Endothelial cell of umbilical vein (primary cell): ENCODE data around the gene OTOGL. TPM values are rescaled to one million over a fixed set of nuclear protein-coding genes. Genes with fewer than 3 reads are reported as not detected.

ENCODE experiments used
- BruUV-seq: library from RNA; stranded (reverse); fragments of 400-500 nt; replicated peaks from 2 replicates; lab custom pipeline; 2021; lab: Mats Ljungman, UMichigan
- CTCF ChIA-PET: fragments of 300-600, 350-600 bp; sonication (Branson Sonifier 250); formaldehyde crosslinking; loops from one replicate; lab custom pipeline; 2021; ENCODE audit warnings: antibody characterized with exemption, inconsistent platforms; lab: Charles Lee
- POLR2A ChIA-PET: fragments of 300-600, 350-600 bp; sonication (Branson Sonifier 250); formaldehyde crosslinking; loops from one replicate; lab custom pipeline; 2021; ENCODE audit warnings: antibody characterized with exemption, inconsistent platforms; lab: Charles Lee
- DNase-seq: peaks from one replicate; pipeline ENCODE4 v3.0.0-alpha.2; 2011; ENCODE audit warnings: low read depth, low spot score
- FAIRE-seq: peaks from 2 replicates; lab custom pipeline; 2011; peaks lifted over from hg19 to GRCh38; lab: Jason Lieb, UNC
- H2AFZ ChIP-seq: 2 replicates; pipeline ENCODE4 v1.6.0; 2012; ENCODE audit warnings: low read depth, low read length, control low read depth, inconsistent platforms
- H3K27ac ChIP-seq: 2 replicates; pipeline ENCODE4 v1.5.1; 2011; ENCODE audit warnings: low read depth, mild to moderate bottlenecking, control low read depth, low read length, moderate library complexity; ENCODE audit not compliant: insufficient read depth
- H3K27me3 ChIP-seq, 2 experiments: 2 replicates each; pipeline versions ENCODE4 v1.6.0 to v1.6.1; 2011; ENCODE audit warnings: low read length in 2 of 2, mixed read lengths in 1 of 2; ENCODE audit not compliant: control insufficient read depth in 2 of 2, insufficient read depth in 2 of 2
- H3K36me3 ChIP-seq, 2 experiments: 2 replicates in 1 of 2; 3 replicates in 1 of 2; pipeline ENCODE4 v1.5.1; 2011; ENCODE audit warnings: low read length in 2 of 2, mild to moderate bottlenecking in 1 of 2, moderate library complexity in 1 of 2; ENCODE audit not compliant: control insufficient read depth in 2 of 2, insufficient read depth in 2 of 2; ENCODE audit errors: extremely low read depth in 1 of 2
- H3K4me1 ChIP-seq: 3 replicates; pipeline ENCODE4 v1.5.1; 2011; ENCODE audit warnings: mild to moderate bottlenecking, low read length; ENCODE audit not compliant: control insufficient read depth, insufficient read depth; ENCODE audit errors: extremely low read depth
- H3K4me2 ChIP-seq: 2 replicates; pipeline ENCODE4 v1.6.1; 2011; ENCODE audit warnings: low read length, control low read depth, mixed read lengths; ENCODE audit not compliant: insufficient read depth
- H3K4me3 ChIP-seq, 3 experiments: fragments of 200-600 bp in 1 of 3; sonication (generic), shearing (Covaris generic) in 1 of 3; replicated peaks in 1 of 3; 2 replicates each; pipeline ENCODE4 v1.5.1; 2011 to 2016; ENCODE audit warnings: control low read depth in 3 of 3, low read length in 3 of 3, mild to moderate bottlenecking in 2 of 3, inconsistent platforms in 1 of 3, low read depth in 1 of 3, moderate library complexity in 1 of 3; ENCODE audit not compliant: insufficient read depth in 1 of 3
- H3K79me2 ChIP-seq: 2 replicates; pipeline ENCODE4 v1.6.0; 2012; ENCODE audit warnings: low read length, inconsistent platforms; ENCODE audit not compliant: control insufficient read depth, insufficient read depth
- H3K9ac ChIP-seq: replicated peaks from 2 replicates; pipeline ENCODE3; 2011; ENCODE audit warnings: low read length, control low read depth; ENCODE audit not compliant: insufficient read depth; ENCODE audit errors: extremely low read depth
- H3K9me1 ChIP-seq: replicated peaks from 3 replicates; pipeline ENCODE4 v1.6.0; 2011; ENCODE audit warnings: mild to moderate bottlenecking, low read length; ENCODE audit not compliant: control insufficient read depth, insufficient read depth; ENCODE audit errors: extremely low read depth
- H3K9me3 ChIP-seq: replicated peaks from 2 replicates; pipeline ENCODE4 v1.5.1; 2012; ENCODE audit warnings: low read length, inconsistent platforms; ENCODE audit not compliant: control insufficient read depth, insufficient read depth
- H4K20me1 ChIP-seq: replicated peaks from 2 replicates; pipeline ENCODE3; 2011; ENCODE audit warnings: mild to moderate bottlenecking, low read length; ENCODE audit not compliant: control insufficient read depth, insufficient read depth; ENCODE audit errors: extremely low read depth
- EZH2 ChIP-seq: IDR thresholded peaks from 2 replicates; pipeline ENCODE4 v1.6.1; 2012; ENCODE audit warnings: borderline replicate concordance, low read depth, mild to moderate bottlenecking, moderate library complexity, low read length, inconsistent platforms; ENCODE audit not compliant: severe bottlenecking
- FOS ChIP-seq: IDR thresholded peaks from 2 replicates; pipeline ENCODE4 v1.6.1; 2011; ENCODE audit warnings: mild to moderate bottlenecking, low read length, moderate library complexity, borderline replicate concordance; ENCODE audit not compliant: insufficient read depth
- GATA2 ChIP-seq: IDR thresholded peaks from 2 replicates; pipeline ENCODE4 v1.7.0; 2011; ENCODE audit warnings: low read depth, mild to moderate bottlenecking, moderate library complexity, mixed read lengths, low read length; ENCODE audit not compliant: insufficient read length, insufficient read depth
- JUN ChIP-seq: IDR thresholded peaks from 2 replicates; pipeline ENCODE4 v1.6.1; 2011; ENCODE audit warnings: borderline replicate concordance, low read depth; ENCODE audit not compliant: insufficient read length, insufficient read depth
- MYC ChIP-seq: IDR thresholded peaks from one replicate; pipeline ENCODE4 v1.6.1; 2011; ENCODE audit warnings: mild to moderate bottlenecking, low read depth, low read length
- POLR2A ChIP-seq: IDR thresholded peaks from 2 replicates; pipeline ENCODE4 v1.6.1; 2012; ENCODE audit warnings: low read depth, mild to moderate bottlenecking, control low read depth, low read length
- POLR2AphosphoS5 ChIP-seq: IDR thresholded peaks from 2 replicates; pipeline ENCODE4 v1.6.1; 2012; ENCODE audit warnings: low read depth, mild to moderate bottlenecking, control low read depth, low read length, moderate library complexity; ENCODE audit not compliant: insufficient read depth
- dilution Hi-C: fragments of 300-500 bp; cut with MboI; formaldehyde crosslinking; loops from one replicate; pipeline ENCODE4 v1.15.0; 2019; ENCODE audit warnings: low sequenced_read_pairs; ENCODE audit not compliant: extremely low pct_ligation_motif_present
- intact Hi-C: fragments of 100-400 bp; cut with micrococcal nuclease; formaldehyde crosslinking; loops from one replicate; pipeline ENCODE4 v1.10.0; 2022
- polyA plus RNA-seq, 4 experiments: library from polyadenylated mRNA; depleted of rRNA in 3 of 4; stranded (reverse) in 3 of 4; unstranded in 1 of 4; fragments of >200 nt; gene quantifications; 2 replicates each; pipeline versions ENCODE4 v1.2.1 to v1.2.3, GENCODE V29; 2011 to 2012; ENCODE audit warnings: missing spikeins in 1 of 4
- total RNA-seq: library from RNA; stranded (reverse); gene quantifications from 2 replicates; pipeline ENCODE4 v1.2.3, GENCODE V29; 2021
- TF ChIP-seq, protein P1 (sequence below): IDR thresholded peaks from 2 replicates; pipeline ENCODE4 v1.6.1; 2011; ENCODE audit not compliant: insufficient read depth, insufficient read length
- TF ChIP-seq, protein P2 (sequence below), 2 donors: IDR thresholded peaks; 1 replicate in 1 of 2; 2 replicates in 1 of 2; pipeline ENCODE4 v1.5.1; 2011; ENCODE audit warnings: low read length in 2 of 2, mild to moderate bottlenecking in 2 of 2, moderate library complexity in 2 of 2, control low read depth in 1 of 2, inconsistent platforms in 1 of 2, low read depth in 1 of 2; ENCODE audit not compliant: insufficient read depth in 1 of 2; ENCODE audit errors: extremely low read depth in 1 of 2

The OTOGL gene
- total and polyA plus RNA-seq, 2 donors (not counting 3 experiments of a cell fraction or from before 2014, with no cell fraction given) = 1.4 to 2.0 TPM

DNA sequence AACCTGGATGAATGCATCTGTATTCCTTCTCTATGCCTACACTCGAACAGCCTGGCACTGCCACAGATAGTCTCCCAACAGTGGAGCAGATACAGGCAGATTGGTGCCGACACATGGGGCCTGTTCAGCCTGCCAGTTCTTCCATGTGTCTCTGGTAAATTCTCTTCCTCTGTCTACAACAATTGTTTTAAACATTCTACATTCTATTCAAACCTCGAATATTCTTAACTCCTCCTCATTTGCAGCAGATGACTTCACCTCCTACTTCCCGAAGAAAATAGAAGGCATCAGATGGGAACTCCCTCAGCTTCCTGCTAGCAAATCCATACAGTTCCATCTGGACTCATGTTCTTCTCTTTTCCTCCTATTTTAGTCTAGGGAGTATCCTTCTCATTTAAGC is 43.1 kb upstream of the OTOGL start:
- intact Hi-C loops (loop anchor here (1.0 to 5.0 kb wide), 4 partner anchors 45 to 509 kb away; no protein-coding TSS in a partner anchor), dilution Hi-C loops (no loop called here)
- H3K4me3 ChIP-seq = no peak overlapping the region
- H3K36me3 ChIP-seq = no peaks in the 10 kb centered on the region
- H2AFZ ChIP-seq = peak overlapping the region; percentile 37
- no peak overlapping the region for H3K9ac ChIP-seq
- H3K4me1 ChIP-seq = peaks cover 15% of the 10 kb centered on the region
- no peaks in the 10 kb centered on the region for H3K79me2 ChIP-seq
- CTCF ChIA-PET = interaction anchor here (0.5 to 1.7 kb wide), 2 partner anchors 15 to 131 kb away, joined by 3 to 5 read pairs; no protein-coding TSS in a partner anchor
- no TSS peak for BruUV-seq
- H3K9me1 ChIP-seq = no peaks in the 10 kb centered on the region
- FAIRE-seq (peak; percentile 82), DNase-seq (peak; percentile 75)
- no peak overlapping the region for H3K27ac ChIP-seq
- no peak for TF ChIP-seq MYC
- no peak for TF ChIP-seq POLR2A
- TF ChIP-seq EZH2 = no peak
- TF ChIP-seq, protein P1, sequence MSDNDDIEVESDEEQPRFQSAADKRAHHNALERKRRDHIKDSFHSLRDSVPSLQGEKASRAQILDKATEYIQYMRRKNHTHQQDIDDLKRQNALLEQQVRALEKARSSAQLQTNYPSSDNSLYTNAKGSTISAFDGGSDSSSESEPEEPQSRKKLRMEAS = no peak
- no peak for TF ChIP-seq GATA2
- no peak for TF ChIP-seq JUN
- no peak for TF ChIP-seq FOS
- TF ChIP-seq POLR2AphosphoS5 = no peak
- TF ChIP-seq, protein P2, sequence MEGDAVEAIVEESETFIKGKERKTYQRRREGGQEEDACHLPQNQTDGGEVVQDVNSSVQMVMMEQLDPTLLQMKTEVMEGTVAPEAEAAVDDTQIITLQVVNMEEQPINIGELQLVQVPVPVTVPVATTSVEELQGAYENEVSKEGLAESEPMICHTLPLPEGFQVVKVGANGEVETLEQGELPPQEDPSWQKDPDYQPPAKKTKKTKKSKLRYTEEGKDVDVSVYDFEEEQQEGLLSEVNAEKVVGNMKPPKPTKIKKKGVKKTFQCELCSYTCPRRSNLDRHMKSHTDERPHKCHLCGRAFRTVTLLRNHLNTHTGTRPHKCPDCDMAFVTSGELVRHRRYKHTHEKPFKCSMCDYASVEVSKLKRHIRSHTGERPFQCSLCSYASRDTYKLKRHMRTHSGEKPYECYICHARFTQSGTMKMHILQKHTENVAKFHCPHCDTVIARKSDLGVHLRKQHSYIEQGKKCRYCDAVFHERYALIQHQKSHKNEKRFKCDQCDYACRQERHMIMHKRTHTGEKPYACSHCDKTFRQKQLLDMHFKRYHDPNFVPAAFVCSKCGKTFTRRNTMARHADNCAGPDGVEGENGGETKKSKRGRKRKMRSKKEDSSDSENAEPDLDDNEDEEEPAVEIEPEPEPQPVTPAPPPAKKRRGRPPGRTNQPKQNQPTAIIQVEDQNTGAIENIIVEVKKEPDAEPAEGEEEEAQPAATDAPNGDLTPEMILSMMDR (IDR thresholded peaks at IDR 0.05; ENCODE audit: extremely low read depth in 1 of 2, insufficient read depth in 1 of 2, low read depth in 1 of 2, low read length in 2 of 2) = no peak
- no peaks in the 10 kb centered on the region for H4K20me1 ChIP-seq
- no peaks in the 10 kb centered on the region for H3K9me3 ChIP-seq
- H3K4me2 ChIP-seq = peak overlapping the region; percentile 62
- H3K27me3 ChIP-seq = peaks cover 0 to 2% of the 10 kb centered on the region in 2 experiments
- POLR2A ChIA-PET = no interaction called here
